ENCODE measurements around the gene METTL14.

DNA sequence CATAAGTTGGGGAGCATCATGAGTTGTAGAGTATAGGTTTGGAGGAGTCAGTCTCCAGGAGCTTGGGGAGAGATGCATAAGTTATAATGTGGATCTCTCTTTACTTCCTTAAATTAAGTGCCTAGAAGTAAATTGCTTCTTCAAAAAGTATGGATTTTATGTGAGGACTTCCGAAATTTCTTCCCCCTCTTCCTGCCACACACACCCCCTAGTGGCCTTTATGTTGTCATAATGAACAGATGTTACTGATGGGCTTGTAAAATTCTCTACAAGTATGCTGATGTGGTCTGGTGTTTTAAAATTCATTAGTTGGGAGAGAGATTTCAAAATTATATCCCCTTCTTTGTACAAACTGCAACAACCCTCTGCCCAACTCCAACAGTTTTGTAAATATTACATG, 2.3 kb upstream of the METTL14 start:
- TF ChIP-seq, protein P1, sequence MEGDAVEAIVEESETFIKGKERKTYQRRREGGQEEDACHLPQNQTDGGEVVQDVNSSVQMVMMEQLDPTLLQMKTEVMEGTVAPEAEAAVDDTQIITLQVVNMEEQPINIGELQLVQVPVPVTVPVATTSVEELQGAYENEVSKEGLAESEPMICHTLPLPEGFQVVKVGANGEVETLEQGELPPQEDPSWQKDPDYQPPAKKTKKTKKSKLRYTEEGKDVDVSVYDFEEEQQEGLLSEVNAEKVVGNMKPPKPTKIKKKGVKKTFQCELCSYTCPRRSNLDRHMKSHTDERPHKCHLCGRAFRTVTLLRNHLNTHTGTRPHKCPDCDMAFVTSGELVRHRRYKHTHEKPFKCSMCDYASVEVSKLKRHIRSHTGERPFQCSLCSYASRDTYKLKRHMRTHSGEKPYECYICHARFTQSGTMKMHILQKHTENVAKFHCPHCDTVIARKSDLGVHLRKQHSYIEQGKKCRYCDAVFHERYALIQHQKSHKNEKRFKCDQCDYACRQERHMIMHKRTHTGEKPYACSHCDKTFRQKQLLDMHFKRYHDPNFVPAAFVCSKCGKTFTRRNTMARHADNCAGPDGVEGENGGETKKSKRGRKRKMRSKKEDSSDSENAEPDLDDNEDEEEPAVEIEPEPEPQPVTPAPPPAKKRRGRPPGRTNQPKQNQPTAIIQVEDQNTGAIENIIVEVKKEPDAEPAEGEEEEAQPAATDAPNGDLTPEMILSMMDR (IDR thresholded peaks at IDR 0.05) = peak; percentile 65
- no peak for TF ChIP-seq ZFX (IDR thresholded peaks at IDR 0.05; ENCODE audit: borderline replicate concordance)
